NCI-H1436 treated with DMSO at 0.1 percent for 48 hours (cell line): ENCODE data around the gene MOCOS.
"Not testable (repeated sequence)": the region's sequence is repeated elsewhere in the genome, so short reads cannot be mapped to it uniquely, and the experiment has no call there.

Experiments used
- DNase-seq: peaks from one replicate; lab custom pipeline; 2025; lab: John Stamatoyannopoulos, UW

The MOCOS gene

GRCh38 chr18:36187193-36187825 is at the start of gene MOCOS:
Gene MOCOS, plus strand, starts transcription at chr18:36187497. Its CDS starts 43 bp downstream, at chr18:36187540.
- no peak for DNase-seq

- no peak for DNase-seq
Observed at GRCh38 chr18:36139245-36139644, 48.1 kb upstream of the MOCOS start.

- no peak for DNase-seq
Observed at GRCh38 chr18:36141576-36141975, 45.7 kb upstream of the MOCOS start.

- DNase-seq, result no peak
Observed at GRCh38 chr18:36142751-36143150, 44.5 kb upstream of the MOCOS start.

GRCh38 chr18:36143391-36143790 is 43.9 kb upstream of the MOCOS start:
- DNase-seq, result no peak

GRCh38 chr18:36149514-36150289 is 37.6 kb upstream of the MOCOS start:
- no peak for DNase-seq

- no peak for DNase-seq
Observed at GRCh38 chr18:36152781-36153180, 34.5 kb upstream of the MOCOS start.

GRCh38 chr18:36153203-36153602 is 34.1 kb upstream of the MOCOS start:
- DNase-seq, result no peak

- no peak for DNase-seq
Observed at GRCh38 chr18:36153771-36154170, 33.5 kb upstream of the MOCOS start.

- DNase-seq, result no peak
Observed at GRCh38 chr18:36155851-36156757, 31.2 kb upstream of the MOCOS start.

- DNase-seq, result no peak
Observed at GRCh38 chr18:36157441-36157840, 29.9 kb upstream of the MOCOS start.

- no peak for DNase-seq
Observed at GRCh38 chr18:36158266-36158867, 28.9 kb upstream of the MOCOS start.

- no peak for DNase-seq
Observed at GRCh38 chr18:36160959-36161371, 26.3 kb upstream of the MOCOS start.

GRCh38 chr18:36162981-36163380 is 24.3 kb upstream of the MOCOS start:
- DNase-seq, result no peak

GRCh38 chr18:36167692-36168218 is 19.5 kb upstream of the MOCOS start:
- no peak for DNase-seq

- DNase-seq, result not testable (repeated sequence)
Observed at GRCh38 chr18:36168296-36168695, 19.0 kb upstream of the MOCOS start.

- no peak for DNase-seq
Observed at GRCh38 chr18:36169938-36170337, 17.4 kb upstream of the MOCOS start.

- DNase-seq, result no peak
Observed at GRCh38 chr18:36175481-36175880, 11.8 kb upstream of the MOCOS start.

- no peak for DNase-seq
Observed at GRCh38 chr18:36176177-36176584, 11.1 kb upstream of the MOCOS start.

- DNase-seq, result no peak
Observed at GRCh38 chr18:36176711-36177110, 10.6 kb upstream of the MOCOS start.

- no peak for DNase-seq
Observed at GRCh38 chr18:36177913-36178312, 9.4 kb upstream of the MOCOS start.
